ENCODE measurements around the gene SLIT1. TPM values are rescaled to one million over a fixed set of nuclear protein-coding genes. Genes with fewer than 3 reads are reported as not detected.

Gene SLIT1
- total RNA-seq, 1 donor from 2014 or later, result under 0.01 TPM

GRCh38 chr10:97065128-97065527, 120.6 kb downstream of the SLIT1 start:
- no peak overlapping the region for H3K9ac ChIP-seq (ENCODE audit: low read depth in 1 of 3, low read length in 3 of 3)
- H3K27ac ChIP-seq (ENCODE audit: low read depth, low read length), result no peak overlapping the region
- H3K36me3 ChIP-seq (ENCODE audit: control insufficient read depth in 3 of 3, insufficient read depth in 3 of 3, low read length in 3 of 3), result no peaks in the 10 kb centered on the region
- no peak overlapping the region for H3K4me3 ChIP-seq (ENCODE audit: low read length in 3 of 3)
- H3K9me3 ChIP-seq (ENCODE audit: control insufficient read depth in 3 of 3, low read length in 3 of 3), result no peaks in the 10 kb centered on the region
- H3K27me3 ChIP-seq (ENCODE audit: control insufficient read depth in 3 of 3, insufficient read depth in 3 of 3, low read length in 3 of 3), result peaks cover 0 to 4% (median 0%) of the 10 kb centered on the region in 3 donors
- peaks cover 9 to 34% (median 24%) of the 10 kb centered on the region in 3 donors for H3K4me1 ChIP-seq (ENCODE audit: control insufficient read depth in 3 of 3, insufficient read depth in 3 of 3, low read length in 3 of 3)

DNA sequence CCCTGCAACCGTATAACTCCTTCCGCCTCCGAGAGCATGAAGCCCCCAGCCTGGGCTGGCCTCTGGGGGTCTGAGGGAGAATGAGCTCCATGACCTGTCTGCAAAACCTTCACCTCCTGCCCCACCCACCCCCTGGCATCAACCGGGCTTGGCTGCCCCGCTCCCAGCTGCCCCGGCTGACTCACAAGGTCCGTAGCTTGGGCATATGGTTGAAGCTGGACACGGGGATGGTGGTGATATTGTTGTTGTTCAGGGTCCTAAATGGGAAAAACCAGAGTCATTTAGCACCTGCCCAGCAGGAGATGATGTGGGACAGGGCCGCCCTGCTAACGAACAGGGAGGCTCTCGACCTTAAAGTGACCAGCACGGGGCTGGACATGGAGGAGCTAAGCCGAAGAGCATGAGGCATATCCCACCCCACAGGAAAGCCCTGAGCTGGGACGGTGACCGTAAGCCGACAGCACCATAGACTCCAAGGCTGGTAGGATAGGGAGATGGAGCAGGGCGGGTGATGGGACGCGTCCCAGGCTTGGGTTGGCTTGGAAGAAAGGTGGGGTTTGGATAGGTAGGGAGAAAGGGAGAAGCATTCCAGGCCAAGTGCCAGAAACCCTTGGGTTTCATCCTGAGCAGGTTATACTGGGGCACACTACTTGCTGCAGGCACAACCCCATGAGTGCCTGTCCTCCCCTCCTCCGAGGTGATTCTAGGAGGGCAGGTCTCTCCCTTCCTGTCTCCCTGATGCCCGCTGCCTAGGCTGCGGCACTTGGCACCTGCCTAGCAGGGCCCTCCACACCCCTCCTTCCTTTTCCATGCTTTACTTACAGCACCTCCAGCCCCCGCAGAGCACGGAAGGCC, 121.5 kb downstream of the SLIT1 start:
- Histone ChIP-seq H3K9ac (ENCODE audit: low read depth in 1 of 3, low read length in 3 of 3) (no peak overlapping the region), H3K27me3 (ENCODE audit: control insufficient read depth in 3 of 3, insufficient read depth in 3 of 3, low read length in 3 of 3) (peaks cover 0 to under 1% (median 0%) of the 10 kb centered on the region in 3 donors), H3K4me1 (ENCODE audit: control insufficient read depth in 3 of 3, insufficient read depth in 3 of 3, low read length in 3 of 3) (peaks cover 9 to 34% (median 24%) of the 10 kb centered on the region in 3 donors), H3K4me3 (ENCODE audit: low read length in 3 of 3) (no peak overlapping the region), H3K36me3 (ENCODE audit: control insufficient read depth in 3 of 3, insufficient read depth in 3 of 3, low read length in 3 of 3) (no peaks in the 10 kb centered on the region), H3K9me3 (ENCODE audit: control insufficient read depth in 3 of 3, low read length in 3 of 3) (no peaks in the 10 kb centered on the region), H3K27ac (ENCODE audit: low read depth, low read length) (no peak overlapping the region)

DNA sequence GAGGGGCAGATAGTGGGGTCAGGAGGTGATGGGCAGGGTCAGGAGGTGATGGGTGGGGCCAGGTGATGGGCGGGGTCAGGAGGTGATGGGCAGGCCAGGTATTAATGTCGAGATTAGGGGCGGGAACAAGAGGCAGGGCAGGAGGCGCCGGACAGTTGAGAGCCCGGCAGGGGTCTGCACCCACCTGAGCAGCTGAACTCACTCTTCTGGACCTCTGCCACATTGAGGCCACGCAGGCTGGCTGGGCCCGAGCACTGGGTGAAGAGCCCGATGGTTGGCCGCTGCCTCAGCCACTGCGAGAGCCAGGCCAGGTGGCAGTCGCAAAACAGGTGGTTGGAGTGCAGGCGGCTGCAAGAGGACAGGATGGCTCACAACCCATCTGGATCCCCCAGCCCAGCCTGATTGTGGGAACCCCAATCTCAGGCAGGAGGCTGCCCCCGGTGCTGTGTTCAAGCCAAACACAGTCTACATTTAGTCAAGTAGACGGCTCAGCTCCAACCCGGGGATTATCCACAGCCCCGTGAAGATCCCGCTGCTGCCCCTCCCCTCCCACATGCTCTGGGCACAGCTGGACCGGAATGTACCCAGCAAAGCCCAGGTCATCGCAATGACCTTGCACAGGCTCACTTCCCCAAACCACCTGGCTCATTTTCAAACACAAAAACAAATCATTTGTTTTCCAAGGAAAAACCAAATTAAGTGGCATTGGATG, 122.3 kb downstream of the SLIT1 start:
- H3K27ac ChIP-seq (ENCODE audit: low read depth, low read length), result no peak overlapping the region
- H3K9ac ChIP-seq (ENCODE audit: low read depth in 1 of 3, low read length in 3 of 3), result no peak overlapping the region
- H3K36me3 ChIP-seq (ENCODE audit: control insufficient read depth in 3 of 3, insufficient read depth in 3 of 3, low read length in 3 of 3), result no peaks in the 10 kb centered on the region
- H3K4me3 ChIP-seq (ENCODE audit: low read length in 3 of 3), result no peak overlapping the region
- no peaks in the 10 kb centered on the region for H3K27me3 ChIP-seq (ENCODE audit: control insufficient read depth in 3 of 3, insufficient read depth in 3 of 3, low read length in 3 of 3)
- no peaks in the 10 kb centered on the region for H3K9me3 ChIP-seq (ENCODE audit: control insufficient read depth in 3 of 3, low read length in 3 of 3)
- peaks cover 13 to 41% (median 28%) of the 10 kb centered on the region in 3 donors for H3K4me1 ChIP-seq (ENCODE audit: control insufficient read depth in 3 of 3, insufficient read depth in 3 of 3, low read length in 3 of 3)

- H3K4me3 ChIP-seq (ENCODE audit: low read length in 3 of 3), result no peak overlapping the region
- no peak overlapping the region for H3K27ac ChIP-seq (ENCODE audit: low read depth, low read length)
- no peaks in the 10 kb centered on the region for H3K9me3 ChIP-seq (ENCODE audit: control insufficient read depth in 3 of 3, low read length in 3 of 3)
- H3K4me1 ChIP-seq (ENCODE audit: control insufficient read depth in 3 of 3, insufficient read depth in 3 of 3, low read length in 3 of 3), result peaks cover 13 to 44% (median 32%) of the 10 kb centered on the region in 3 donors
- H3K36me3 ChIP-seq (ENCODE audit: control insufficient read depth in 3 of 3, insufficient read depth in 3 of 3, low read length in 3 of 3), result no peaks in the 10 kb centered on the region
- H3K27me3 ChIP-seq (ENCODE audit: control insufficient read depth in 3 of 3, insufficient read depth in 3 of 3, low read length in 3 of 3), result no peaks in the 10 kb centered on the region
- no peak overlapping the region for H3K9ac ChIP-seq (ENCODE audit: low read depth in 1 of 3, low read length in 3 of 3)
Measured at GRCh38 chr10:97062456-97062855, 123.3 kb downstream of the SLIT1 start.

- Histone ChIP-seq H3K27me3 (ENCODE audit: control insufficient read depth in 3 of 3, insufficient read depth in 3 of 3, low read length in 3 of 3) (no peaks in the 10 kb centered on the region), H3K9ac (ENCODE audit: low read depth in 1 of 3, low read length in 3 of 3) (no peak overlapping the region), H3K9me3 (ENCODE audit: control insufficient read depth in 3 of 3, low read length in 3 of 3) (no peaks in the 10 kb centered on the region), H3K4me3 (ENCODE audit: low read length in 3 of 3) (no peak overlapping the region), H3K36me3 (ENCODE audit: control insufficient read depth in 3 of 3, insufficient read depth in 3 of 3, low read length in 3 of 3) (no peaks in the 10 kb centered on the region), H3K4me1 (ENCODE audit: control insufficient read depth in 3 of 3, insufficient read depth in 3 of 3, low read length in 3 of 3) (peaks cover 10 to 41% (median 28%) of the 10 kb centered on the region in 3 donors), H3K27ac (ENCODE audit: low read depth, low read length) (no peak overlapping the region)
Measured at GRCh38 chr10:97062046-97062445, 123.7 kb downstream of the SLIT1 start.

- H3K9ac ChIP-seq (ENCODE audit: low read depth in 1 of 3, low read length in 3 of 3), result no peak overlapping the region
- H3K4me1 ChIP-seq (ENCODE audit: control insufficient read depth in 3 of 3, insufficient read depth in 3 of 3, low read length in 3 of 3), result peaks cover 4 to 35% (median 21%) of the 10 kb centered on the region in 3 donors
- H3K27me3 ChIP-seq (ENCODE audit: control insufficient read depth in 3 of 3, insufficient read depth in 3 of 3, low read length in 3 of 3), result no peaks in the 10 kb centered on the region
- H3K9me3 ChIP-seq (ENCODE audit: control insufficient read depth in 3 of 3, low read length in 3 of 3), result no peaks in the 10 kb centered on the region
- H3K27ac ChIP-seq (ENCODE audit: low read depth, low read length), result no peak overlapping the region
- H3K4me3 ChIP-seq (ENCODE audit: low read length in 3 of 3), result no peak overlapping the region
- no peaks in the 10 kb centered on the region for H3K36me3 ChIP-seq (ENCODE audit: control insufficient read depth in 3 of 3, insufficient read depth in 3 of 3, low read length in 3 of 3)
Measured at GRCh38 chr10:97061423-97061822, 124.3 kb downstream of the SLIT1 start.

DNA sequence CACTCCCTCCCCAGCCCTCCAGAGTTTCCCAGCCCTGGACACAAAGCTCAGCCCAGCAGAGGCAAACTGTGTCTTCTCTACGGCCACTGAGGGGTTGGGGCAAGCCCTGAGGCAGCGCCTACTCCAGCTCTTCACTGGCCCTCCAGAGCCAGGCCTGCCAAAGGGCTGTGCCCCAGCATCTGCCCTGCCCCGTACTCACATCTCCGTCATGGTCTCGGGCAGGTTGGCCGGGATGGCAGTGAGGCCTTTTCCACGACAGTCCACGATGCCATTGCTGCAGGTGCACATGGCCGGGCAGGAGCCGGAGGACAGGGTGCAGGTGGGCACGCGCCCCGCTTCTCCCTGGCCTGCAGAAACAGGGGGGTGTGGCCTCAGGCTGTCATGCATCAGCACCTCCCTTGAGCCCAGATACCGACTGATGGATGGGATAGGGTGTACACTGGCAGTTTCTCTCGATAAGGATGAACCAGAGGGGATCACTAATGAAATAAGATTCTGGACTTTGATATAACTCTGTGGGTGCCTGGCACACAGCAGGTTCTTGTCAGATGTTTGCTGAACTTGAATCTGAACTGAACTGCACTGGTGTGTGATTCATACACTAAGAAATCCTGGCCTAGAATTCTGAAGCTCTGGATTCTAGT, 125.2 kb downstream of the SLIT1 start:
- H3K4me3 ChIP-seq (ENCODE audit: low read length in 3 of 3), result no peak overlapping the region
- H3K9me3 ChIP-seq (ENCODE audit: control insufficient read depth in 3 of 3, low read length in 3 of 3), result no peaks in the 10 kb centered on the region
- peaks cover 4 to 30% (median 21%) of the 10 kb centered on the region in 3 donors for H3K4me1 ChIP-seq (ENCODE audit: control insufficient read depth in 3 of 3, insufficient read depth in 3 of 3, low read length in 3 of 3)
- no peak overlapping the region for H3K9ac ChIP-seq (ENCODE audit: low read depth in 1 of 3, low read length in 3 of 3)
- no peak overlapping the region for H3K27ac ChIP-seq (ENCODE audit: low read depth, low read length)
- no peaks in the 10 kb centered on the region for H3K27me3 ChIP-seq (ENCODE audit: control insufficient read depth in 3 of 3, insufficient read depth in 3 of 3, low read length in 3 of 3)
- H3K36me3 ChIP-seq (ENCODE audit: control insufficient read depth in 3 of 3, insufficient read depth in 3 of 3, low read length in 3 of 3), result no peaks in the 10 kb centered on the region

DNA sequence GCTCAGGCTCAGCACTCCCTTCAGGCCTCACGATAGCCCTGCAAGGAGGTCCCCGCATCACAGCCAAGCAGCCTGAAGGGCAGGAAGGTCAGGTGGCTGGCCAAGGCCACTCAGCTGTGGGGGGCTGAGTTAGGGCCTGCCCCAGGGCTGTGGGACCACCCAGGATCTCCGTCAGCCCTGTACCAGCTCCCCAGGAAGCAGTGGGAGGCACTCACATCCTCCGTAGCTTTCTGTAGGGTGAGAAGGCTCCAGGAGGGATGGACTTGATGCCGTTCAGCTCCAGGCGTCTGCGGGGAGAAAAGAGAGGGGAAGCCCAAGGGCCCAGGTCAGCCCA, 125.9 kb downstream of the SLIT1 start:
- Histone ChIP-seq H3K36me3 (ENCODE audit: control insufficient read depth in 3 of 3, insufficient read depth in 3 of 3, low read length in 3 of 3) (no peaks in the 10 kb centered on the region), H3K9me3 (ENCODE audit: control insufficient read depth in 3 of 3, low read length in 3 of 3) (no peaks in the 10 kb centered on the region), H3K4me1 (ENCODE audit: control insufficient read depth in 3 of 3, insufficient read depth in 3 of 3, low read length in 3 of 3) (peaks cover 4 to 30% (median 21%) of the 10 kb centered on the region in 3 donors), H3K9ac (ENCODE audit: low read depth in 1 of 3, low read length in 3 of 3) (no peak overlapping the region), H3K27ac (ENCODE audit: low read depth, low read length) (no peak overlapping the region), H3K4me3 (ENCODE audit: low read length in 3 of 3) (no peak overlapping the region), H3K27me3 (ENCODE audit: control insufficient read depth in 3 of 3, insufficient read depth in 3 of 3, low read length in 3 of 3) (no peaks in the 10 kb centered on the region)

GRCh38 chr10:97059006-97059871, 126.5 kb downstream of the SLIT1 start:
- Histone ChIP-seq H3K4me1 (ENCODE audit: control insufficient read depth in 3 of 3, insufficient read depth in 3 of 3, low read length in 3 of 3) (peaks cover 4 to 25% (median 16%) of the 10 kb centered on the region in 3 donors), H3K9ac (ENCODE audit: low read depth in 1 of 3, low read length in 3 of 3) (peak overlapping the region in 1 of 3 donors; percentile 16), H3K4me3 (ENCODE audit: low read length in 3 of 3) (no peak overlapping the region), H3K27me3 (ENCODE audit: control insufficient read depth in 3 of 3, insufficient read depth in 3 of 3, low read length in 3 of 3) (no peaks in the 10 kb centered on the region), H3K27ac (ENCODE audit: low read depth, low read length) (no peak overlapping the region), H3K9me3 (ENCODE audit: control insufficient read depth in 3 of 3, low read length in 3 of 3) (no peaks in the 10 kb centered on the region), H3K36me3 (ENCODE audit: control insufficient read depth in 3 of 3, insufficient read depth in 3 of 3, low read length in 3 of 3) (no peaks in the 10 kb centered on the region)

Measured in skeletal muscle tissue (tissue), 4 donors.